ENCODE measurements around the gene KSR2. TPM values are rescaled to one million over a fixed set of nuclear protein-coding genes. Genes with fewer than 3 reads are reported as not detected.

KSR2 gene
- polyA plus RNA-seq, 1 donor from 2014 or later: not detected

GRCh38 chr12:117540011-117540410 is 428.8 kb downstream of the KSR2 start:
- no peaks in the 10 kb centered on the region for H3K36me3 Mint-ChIP-seq
- H3K9me3 Mint-ChIP-seq: peaks cover 0 to 4% (median 4%) of the 10 kb centered on the region in 3 donors
- no peak overlapping the region for H3K4me3 Mint-ChIP-seq
- no peaks in the 10 kb centered on the region for H3K4me1 Mint-ChIP-seq
- no peak overlapping the region for H3K27ac Mint-ChIP-seq
- H3K27me3 Mint-ChIP-seq: no peaks in the 10 kb centered on the region

GRCh38 chr12:117538926-117539325 is 429.9 kb downstream of the KSR2 start:
- no peaks in the 10 kb centered on the region for H3K36me3 Mint-ChIP-seq
- H3K27ac Mint-ChIP-seq: no peak overlapping the region
- no peaks in the 10 kb centered on the region for H3K4me1 Mint-ChIP-seq
- H3K9me3 Mint-ChIP-seq: peaks cover 0 to 8% (median 4%) of the 10 kb centered on the region in 3 donors
- H3K27me3 Mint-ChIP-seq: no peaks in the 10 kb centered on the region
- H3K4me3 Mint-ChIP-seq: no peak overlapping the region

GRCh38 chr12:117538032-117538690 is 430.6 kb downstream of the KSR2 start:
- Mint-ChIP-seq H3K9me3 (peaks cover 0 to 5% (median 4%) of the 10 kb centered on the region in 3 donors), H3K4me3 (no peak overlapping the region), H3K27me3 (no peaks in the 10 kb centered on the region), H3K27ac (no peak overlapping the region), H3K36me3 (no peaks in the 10 kb centered on the region), H3K4me1 (no peaks in the 10 kb centered on the region)

GRCh38 chr12:117533687-117534086 is 435.1 kb downstream of the KSR2 start:
- H3K4me1 Mint-ChIP-seq: no peaks in the 10 kb centered on the region
- H3K4me3 Mint-ChIP-seq: no peak overlapping the region
- no peak overlapping the region for H3K27ac Mint-ChIP-seq
- H3K27me3 Mint-ChIP-seq: no peaks in the 10 kb centered on the region
- H3K36me3 Mint-ChIP-seq: no peaks in the 10 kb centered on the region
- H3K9me3 Mint-ChIP-seq: peaks cover 0 to 16% (median 4%) of the 10 kb centered on the region in 3 donors

GRCh38 chr12:117530796-117531195 is 438.0 kb downstream of the KSR2 start:
- Mint-ChIP-seq H3K9me3 (peaks cover 0 to 16% (median 4%) of the 10 kb centered on the region in 3 donors), H3K36me3 (no peaks in the 10 kb centered on the region), H3K4me1 (no peaks in the 10 kb centered on the region), H3K4me3 (no peak overlapping the region), H3K27me3 (peaks cover 1% of the 10 kb centered on the region), H3K27ac (no peak overlapping the region)

GRCh38 chr12:117528538-117528937 is 440.3 kb downstream of the KSR2 start:
- Mint-ChIP-seq H3K4me1 (no peaks in the 10 kb centered on the region), H3K36me3 (no peaks in the 10 kb centered on the region), H3K27me3 (peaks cover 1% of the 10 kb centered on the region), H3K27ac (no peak overlapping the region), H3K9me3 (peaks cover 0 to 11% (median 1%) of the 10 kb centered on the region in 3 donors), H3K4me3 (no peak overlapping the region)

- H3K4me1 Mint-ChIP-seq: no peaks in the 10 kb centered on the region
- H3K27ac Mint-ChIP-seq: no peak overlapping the region
- no peaks in the 10 kb centered on the region for H3K36me3 Mint-ChIP-seq
- no peak overlapping the region for H3K4me3 Mint-ChIP-seq
- H3K9me3 Mint-ChIP-seq: peaks cover 0 to 11% (median 1%) of the 10 kb centered on the region in 3 donors
- peaks cover 4% of the 10 kb centered on the region for H3K27me3 Mint-ChIP-seq
Measured at GRCh38 chr12:117527479-117527855, 441.3 kb downstream of the KSR2 start.

GRCh38 chr12:117526757-117527478 is 441.9 kb downstream of the KSR2 start:
- H3K4me3 Mint-ChIP-seq: no peak overlapping the region
- no peak overlapping the region for H3K27ac Mint-ChIP-seq
- H3K9me3 Mint-ChIP-seq: peaks cover 0 to 6% (median 1%) of the 10 kb centered on the region in 3 donors
- H3K36me3 Mint-ChIP-seq: no peaks in the 10 kb centered on the region
- H3K4me1 Mint-ChIP-seq: no peaks in the 10 kb centered on the region
- peaks cover 4% of the 10 kb centered on the region for H3K27me3 Mint-ChIP-seq

- no peaks in the 10 kb centered on the region for H3K36me3 Mint-ChIP-seq
- H3K4me3 Mint-ChIP-seq: no peak overlapping the region
- no peaks in the 10 kb centered on the region for H3K4me1 Mint-ChIP-seq
- no peak overlapping the region for H3K27ac Mint-ChIP-seq
- H3K9me3 Mint-ChIP-seq: peaks cover 0 to 1% (median 0%) of the 10 kb centered on the region in 3 donors
- peaks cover 4% of the 10 kb centered on the region for H3K27me3 Mint-ChIP-seq
Measured at GRCh38 chr12:117525766-117526165, 443.0 kb downstream of the KSR2 start.

- Mint-ChIP-seq H3K4me1 (no peaks in the 10 kb centered on the region), H3K4me3 (no peak overlapping the region), H3K27ac (no peak overlapping the region), H3K36me3 (no peaks in the 10 kb centered on the region), H3K9me3 (peaks cover 0 to 1% (median 0%) of the 10 kb centered on the region in 3 donors), H3K27me3 (peaks cover 4% of the 10 kb centered on the region)
Measured at GRCh38 chr12:117524806-117525205, 444.0 kb downstream of the KSR2 start.

GRCh38 chr12:117523971-117524370 is 444.8 kb downstream of the KSR2 start:
- H3K4me1 Mint-ChIP-seq: no peaks in the 10 kb centered on the region
- peaks cover 0 to 4% (median under 1%) of the 10 kb centered on the region in 3 donors for H3K9me3 Mint-ChIP-seq
- no peak overlapping the region for H3K27ac Mint-ChIP-seq
- H3K27me3 Mint-ChIP-seq: peaks cover 4% of the 10 kb centered on the region
- H3K36me3 Mint-ChIP-seq: no peaks in the 10 kb centered on the region
- H3K4me3 Mint-ChIP-seq: no peak overlapping the region

- Mint-ChIP-seq H3K36me3 (no peaks in the 10 kb centered on the region), H3K9me3 (peaks cover 3 to 4% (median 4%) of the 10 kb centered on the region in 3 donors), H3K27ac (no peak overlapping the region), H3K4me1 (no peaks in the 10 kb centered on the region), H3K4me3 (no peak overlapping the region), H3K27me3 (peaks cover 4% of the 10 kb centered on the region)
Measured at GRCh38 chr12:117522559-117522958, 446.2 kb downstream of the KSR2 start.

- H3K36me3 Mint-ChIP-seq: no peaks in the 10 kb centered on the region
- no peak overlapping the region for H3K27ac Mint-ChIP-seq
- no peak overlapping the region for H3K4me3 Mint-ChIP-seq
- peaks cover 3% of the 10 kb centered on the region for H3K27me3 Mint-ChIP-seq
- H3K4me1 Mint-ChIP-seq: no peaks in the 10 kb centered on the region
- H3K9me3 Mint-ChIP-seq: peaks cover 3 to 4% (median 4%) of the 10 kb centered on the region in 3 donors
Measured at GRCh38 chr12:117521867-117522266, 446.9 kb downstream of the KSR2 start.

- H3K4me3 Mint-ChIP-seq: no peak overlapping the region
- no peaks in the 10 kb centered on the region for H3K4me1 Mint-ChIP-seq
- peaks cover 3% of the 10 kb centered on the region for H3K27me3 Mint-ChIP-seq
- no peak overlapping the region for H3K27ac Mint-ChIP-seq
- peaks cover 3 to 4% (median 4%) of the 10 kb centered on the region in 3 donors for H3K9me3 Mint-ChIP-seq
- no peaks in the 10 kb centered on the region for H3K36me3 Mint-ChIP-seq
Measured at GRCh38 chr12:117521346-117521745, 447.4 kb downstream of the KSR2 start.

GRCh38 chr12:117518594-117519270 is 450.1 kb downstream of the KSR2 start:
- H3K4me3 Mint-ChIP-seq: no peak overlapping the region

More at GRCh38 chr12:117518594-117519270, 450.1 kb downstream of the KSR2 start:
- Mint-ChIP-seq H3K27me3 (peaks cover 4% of the 10 kb centered on the region), H3K9me3 (peaks cover 3 to 4% (median 3%) of the 10 kb centered on the region in 3 donors), H3K4me1 (no peaks in the 10 kb centered on the region), H3K27ac (no peak overlapping the region), H3K36me3 (no peaks in the 10 kb centered on the region)

All from IgD-negative memory B cell (primary cell).